HUES6 (cell line): ENCODE results near the gene DAAM1.
A peak's percentile ranks its signal among the peaks of the same experiment; 100 is the strongest.

ENCODE experiments used
- H3K27ac ChIP-seq: 2 replicates; pipeline ENCODE4 v1.7.0; 2013; ENCODE audit warnings: low read depth, mild to moderate bottlenecking, low read length, inconsistent platforms
- H3K27me3 ChIP-seq: 2 replicates; pipeline ENCODE4 v1.6.1; 2013; ENCODE audit warnings: low read length; ENCODE audit not compliant: control insufficient read depth, insufficient read depth
- H3K36me3 ChIP-seq: 2 replicates; pipeline ENCODE4 v1.6.1; 2013; ENCODE audit warnings: low read length; ENCODE audit not compliant: control insufficient read depth, insufficient read depth
- H3K4me1 ChIP-seq: 2 replicates; pipeline ENCODE4 v1.6.1; 2013; ENCODE audit warnings: low read length; ENCODE audit not compliant: control insufficient read depth, insufficient read depth
- H3K4me3 ChIP-seq: 2 replicates; pipeline ENCODE4 v1.5.1; 2013; ENCODE audit warnings: low read depth, low read length
- H3K9ac ChIP-seq: one replicate; pipeline ENCODE4 v1.6.1; 2013; ENCODE audit warnings: mild to moderate bottlenecking, low read length
- H3K9me3 ChIP-seq: 2 replicates; pipeline ENCODE4 v1.6.1; 2013; ENCODE audit warnings: low read depth, low read length; ENCODE audit not compliant: control insufficient read depth, insufficient read depth

DAAM1 gene

DNA sequence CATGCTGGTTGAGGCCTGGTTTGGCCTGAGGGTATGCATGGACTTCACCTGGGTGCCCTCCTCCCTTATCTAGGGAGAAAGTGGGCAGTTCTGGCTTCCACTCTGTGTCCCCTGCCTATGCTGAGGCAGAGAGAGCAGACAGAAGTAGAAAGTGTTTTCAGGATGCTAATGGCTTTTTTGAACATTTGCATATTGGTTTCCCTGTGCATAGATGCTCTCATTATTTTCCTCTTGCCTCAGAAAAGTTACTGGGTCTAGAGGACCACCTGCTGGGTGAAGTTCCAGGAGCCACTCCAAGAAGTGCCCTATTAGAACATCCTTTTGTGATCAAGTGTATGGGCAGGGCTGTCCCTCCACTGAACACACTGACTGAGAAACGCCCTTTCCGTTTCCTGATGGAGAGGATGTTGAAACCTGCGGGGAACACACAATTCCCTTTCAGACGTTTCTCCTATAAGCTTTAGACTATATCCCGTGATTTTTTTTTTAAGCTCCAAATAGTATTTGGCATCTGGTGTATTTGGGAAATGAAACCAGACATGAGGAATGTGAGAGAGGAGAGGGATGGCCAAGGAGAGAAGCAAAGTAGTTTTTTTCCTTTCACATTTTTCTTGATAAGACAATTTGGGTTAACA lies 66.6 kb downstream of the DAAM1 start:
- Histone ChIP-seq H3K9me3 (no peaks in the 10 kb centered on the region), H3K4me3 (no peak overlapping the region), H3K36me3 (no peaks in the 10 kb centered on the region), H3K27me3 (no peaks in the 10 kb centered on the region), H3K4me1 (peaks cover 17% of the 10 kb centered on the region), H3K9ac (no peak overlapping the region), H3K27ac (0 out of 2 replicates have a peak overlapping the region, but pooled peaks have one; percentile 7)

DNA sequence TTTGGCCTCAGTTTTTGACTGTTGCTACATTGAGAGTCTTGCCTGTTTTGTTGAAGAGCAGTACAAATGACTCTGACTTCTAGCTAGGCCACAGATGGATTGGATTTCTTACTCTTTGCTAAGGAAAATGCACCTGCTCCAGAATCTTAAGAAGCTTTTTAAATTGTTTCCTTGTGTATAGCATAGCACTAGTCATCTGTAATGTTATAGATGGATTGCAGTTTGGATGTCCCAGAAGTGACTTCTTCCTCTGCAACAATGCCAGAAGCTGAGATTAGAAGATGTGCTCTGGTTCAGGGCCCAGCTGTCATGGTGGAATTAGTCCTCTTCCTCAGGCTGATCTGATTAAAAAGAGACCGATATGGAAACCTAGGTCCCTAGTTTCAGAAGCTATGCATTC lies 67.9 kb downstream of the DAAM1 start:
- H3K27ac ChIP-seq, result no peak overlapping the region
- no peak overlapping the region for H3K4me3 ChIP-seq
- peaks cover 17% of the 10 kb centered on the region for H3K4me1 ChIP-seq
- H3K9ac ChIP-seq, result no peak overlapping the region
- H3K36me3 ChIP-seq, result no peaks in the 10 kb centered on the region
- H3K27me3 ChIP-seq, result no peaks in the 10 kb centered on the region
- H3K9me3 ChIP-seq, result no peaks in the 10 kb centered on the region

DNA sequence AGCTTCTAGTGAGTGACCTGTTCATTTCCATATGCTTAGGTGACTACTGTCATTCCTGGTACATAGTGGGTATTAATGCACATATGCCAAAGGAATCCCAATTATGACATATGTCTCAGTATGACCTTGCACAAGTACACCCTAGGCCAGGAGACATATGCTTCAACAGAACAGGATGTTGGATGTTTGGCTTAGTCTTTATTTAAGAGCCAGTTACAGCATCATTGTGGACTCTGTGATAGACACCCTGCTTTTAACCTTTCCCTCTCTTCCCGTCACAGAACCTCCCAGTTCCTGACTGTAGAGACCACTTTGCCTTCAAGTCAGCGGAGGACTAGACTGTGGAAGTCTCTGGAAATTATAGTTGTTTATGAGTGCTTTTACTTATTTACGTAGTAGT lies 72.9 kb downstream of the DAAM1 start:
- no peaks in the 10 kb centered on the region for H3K27me3 ChIP-seq
- H3K36me3 ChIP-seq, result peaks cover 6% of the 10 kb centered on the region; the same call in 1 of the 2 replicates
- H3K27ac ChIP-seq, result no peak overlapping the region
- H3K4me3 ChIP-seq, result no peak overlapping the region
- no peaks in the 10 kb centered on the region for H3K4me1 ChIP-seq
- H3K9ac ChIP-seq, result no peak overlapping the region
- H3K9me3 ChIP-seq, result no peaks in the 10 kb centered on the region

DNA sequence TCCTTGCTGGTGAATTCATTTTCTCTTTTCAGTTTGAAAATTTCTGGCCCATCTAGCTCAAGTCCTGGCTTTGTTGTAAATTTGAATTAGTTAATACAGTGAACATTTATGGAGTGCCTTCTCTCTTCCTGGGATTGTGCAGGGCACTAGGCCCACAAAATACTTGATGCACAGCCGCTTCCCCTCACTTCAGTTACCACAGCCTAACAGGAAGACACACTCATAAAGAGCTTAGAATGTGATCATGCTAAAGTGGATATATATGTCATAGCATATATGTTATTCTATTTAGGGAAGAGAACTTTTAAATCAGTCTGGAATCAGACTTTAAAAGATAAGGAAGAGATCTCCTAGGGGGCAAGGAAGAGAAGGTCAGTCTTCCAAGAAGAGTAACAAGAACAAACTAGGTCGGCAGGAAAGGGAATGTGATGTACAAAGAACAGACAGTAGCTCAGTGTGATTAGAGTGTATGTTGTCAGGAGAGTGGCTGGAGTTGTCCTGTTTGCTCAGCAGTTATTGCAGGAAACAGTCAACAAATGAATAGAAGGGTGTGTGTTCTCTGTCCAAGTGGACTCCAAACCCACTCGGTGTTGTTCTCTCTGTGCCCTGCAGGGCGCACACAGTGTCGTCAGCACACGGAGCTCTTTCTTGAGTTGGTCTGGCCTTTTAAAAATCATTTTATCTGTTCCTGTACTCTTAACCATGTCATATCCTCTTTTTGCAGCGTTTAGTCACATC lies 74.4 kb downstream of the DAAM1 start:
- H3K36me3 ChIP-seq, result peaks cover 6% of the 10 kb centered on the region; the same call in 1 of the 2 replicates

DNA sequence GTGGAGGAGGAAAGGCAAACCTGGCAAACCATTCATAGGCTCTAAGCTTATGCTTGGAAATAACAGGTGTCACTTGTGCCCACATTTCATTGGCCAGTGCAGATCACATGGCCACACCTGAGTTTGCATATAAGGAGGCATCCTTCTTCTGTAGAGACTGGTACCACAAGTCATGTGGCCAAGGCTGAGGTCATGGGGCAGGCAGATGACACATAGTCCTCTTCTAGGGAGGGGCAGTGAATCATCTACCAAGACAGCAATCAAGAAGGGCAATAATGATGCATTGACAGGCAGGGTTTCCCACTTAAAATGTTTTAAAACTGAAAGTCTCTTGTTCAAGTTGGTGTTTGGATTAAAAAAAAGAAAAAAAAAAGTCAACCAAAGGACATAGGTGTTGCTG lies 77.3 kb downstream of the DAAM1 start:
- Histone ChIP-seq H3K36me3 (peaks cover 6% of the 10 kb centered on the region; the same call in 1 of the 2 replicates), H3K9me3 (no peaks in the 10 kb centered on the region), H3K4me1 (0 out of 2 replicates have a peak, but pooled peaks cover 2% of the 10 kb centered on the region), H3K27me3 (no peaks in the 10 kb centered on the region), H3K4me3 (no peak overlapping the region), H3K27ac (no peak overlapping the region), H3K9ac (no peak overlapping the region)

More for the DNA sequence above, 74.4 kb downstream of the DAAM1 start:
- Histone ChIP-seq H3K9ac (no peak overlapping the region), H3K27me3 (no peaks in the 10 kb centered on the region), H3K9me3 (no peaks in the 10 kb centered on the region), H3K4me3 (no peak overlapping the region), H3K27ac (no peak overlapping the region), H3K4me1 (no peaks in the 10 kb centered on the region)

DNA sequence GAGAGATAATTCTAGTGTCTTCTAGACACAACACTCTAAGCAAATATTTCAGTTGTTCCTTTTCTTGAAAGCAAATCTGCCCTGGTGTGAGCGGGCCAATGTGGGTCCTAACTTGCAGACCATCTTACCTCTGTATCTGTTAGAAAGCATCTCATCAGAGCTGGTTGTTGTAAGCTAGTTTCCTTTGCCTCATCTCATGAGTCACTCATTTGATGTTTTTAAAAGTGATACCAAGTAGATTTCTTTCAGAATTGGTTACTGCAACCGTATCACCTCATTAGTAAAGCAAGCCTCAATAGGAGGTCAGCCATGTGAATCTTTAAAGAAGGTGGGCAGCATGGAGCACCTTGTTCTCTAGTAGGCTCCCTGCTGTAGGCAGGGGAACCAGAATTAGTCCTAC lies 78.6 kb downstream of the DAAM1 start:
- no peak overlapping the region for H3K4me3 ChIP-seq
- H3K9me3 ChIP-seq, result no peaks in the 10 kb centered on the region
- H3K27me3 ChIP-seq, result no peaks in the 10 kb centered on the region
- H3K9ac ChIP-seq, result no peak overlapping the region
- 0 out of 2 replicates have a peak, but pooled peaks cover 2% of the 10 kb centered on the region for H3K4me1 ChIP-seq
- peaks cover 6% of the 10 kb centered on the region; the same call in 1 of the 2 replicates for H3K36me3 ChIP-seq
- H3K27ac ChIP-seq, result no peak overlapping the region

DNA sequence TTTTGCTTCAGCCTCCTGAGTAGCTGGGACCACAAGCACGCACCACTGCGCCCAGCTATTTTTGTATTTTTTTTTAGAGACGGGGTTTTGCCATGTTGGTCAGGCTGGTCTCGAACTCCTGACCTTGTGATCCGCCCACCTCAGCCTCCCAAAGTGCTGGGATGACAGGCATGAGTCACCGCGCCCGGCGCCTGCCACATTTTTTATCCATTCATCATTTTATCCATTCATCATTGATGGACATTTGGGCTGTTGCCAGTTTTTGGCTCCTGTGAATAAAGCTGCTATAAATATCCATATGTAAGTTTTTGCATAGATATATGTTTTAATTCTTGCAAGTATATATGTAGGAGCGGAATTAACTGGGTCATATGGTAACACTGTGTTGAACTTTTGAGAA lies 79.5 kb downstream of the DAAM1 start:
- 0 out of 2 replicates have a peak, but pooled peaks cover 2% of the 10 kb centered on the region for H3K4me1 ChIP-seq
- H3K36me3 ChIP-seq, result peaks cover 6% of the 10 kb centered on the region; the same call in 1 of the 2 replicates
- H3K9me3 ChIP-seq, result no peaks in the 10 kb centered on the region
- no peaks in the 10 kb centered on the region for H3K27me3 ChIP-seq
- H3K9ac ChIP-seq, result no peak overlapping the region
- no peak overlapping the region for H3K4me3 ChIP-seq
- H3K27ac ChIP-seq, result no peak overlapping the region

DNA sequence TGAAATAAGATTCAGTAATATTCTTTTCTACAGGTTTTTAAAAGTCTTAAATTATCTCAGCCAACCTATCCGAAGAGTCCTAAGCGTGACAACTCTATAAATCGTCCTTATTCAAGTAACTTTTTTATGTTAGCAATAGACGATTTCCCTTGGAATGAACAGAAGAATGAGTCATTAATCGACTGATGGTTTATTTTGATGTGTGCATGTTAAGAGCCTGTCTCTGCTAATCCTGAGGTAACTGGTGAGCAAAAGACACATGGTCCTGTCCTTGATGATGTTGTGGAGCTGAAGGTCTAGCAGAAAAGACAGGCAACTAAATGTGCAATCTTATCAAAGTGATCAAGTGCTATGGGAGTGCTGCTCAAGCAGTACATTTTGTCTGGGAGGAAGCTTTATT lies 80.4 kb downstream of the DAAM1 start:
- Histone ChIP-seq H3K9ac (no peak overlapping the region), H3K27ac (no peak overlapping the region), H3K36me3 (peaks cover 3% of the 10 kb centered on the region; the same call in 1 of the 2 replicates), H3K9me3 (no peaks in the 10 kb centered on the region), H3K27me3 (no peaks in the 10 kb centered on the region), H3K4me3 (no peak overlapping the region), H3K4me1 (0 out of 2 replicates have a peak, but pooled peaks cover 2% of the 10 kb centered on the region)

DNA sequence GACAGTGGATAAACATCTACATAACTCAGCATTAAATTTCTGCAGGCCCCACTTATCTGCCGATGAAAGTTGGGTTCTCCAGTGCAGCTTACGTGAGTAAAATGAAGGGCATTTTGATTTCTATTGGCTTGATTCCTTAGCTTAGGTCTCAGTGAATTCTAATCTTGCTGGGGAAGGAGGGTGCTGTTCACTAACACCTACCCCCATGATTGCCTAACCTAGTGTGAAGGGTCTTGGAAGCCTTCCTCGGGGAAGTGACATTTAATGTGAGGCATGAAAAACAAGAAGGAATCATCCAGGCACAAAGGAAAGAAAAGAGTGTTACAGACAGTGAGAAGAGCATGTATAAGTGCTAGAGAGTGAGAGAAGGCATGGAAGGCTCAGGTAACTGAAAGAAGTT lies 81.0 kb downstream of the DAAM1 start:
- H3K4me3 ChIP-seq, result no peak overlapping the region
- H3K27ac ChIP-seq, result no peak overlapping the region
- H3K36me3 ChIP-seq, result peaks cover 3% of the 10 kb centered on the region; the same call in 1 of the 2 replicates

DNA sequence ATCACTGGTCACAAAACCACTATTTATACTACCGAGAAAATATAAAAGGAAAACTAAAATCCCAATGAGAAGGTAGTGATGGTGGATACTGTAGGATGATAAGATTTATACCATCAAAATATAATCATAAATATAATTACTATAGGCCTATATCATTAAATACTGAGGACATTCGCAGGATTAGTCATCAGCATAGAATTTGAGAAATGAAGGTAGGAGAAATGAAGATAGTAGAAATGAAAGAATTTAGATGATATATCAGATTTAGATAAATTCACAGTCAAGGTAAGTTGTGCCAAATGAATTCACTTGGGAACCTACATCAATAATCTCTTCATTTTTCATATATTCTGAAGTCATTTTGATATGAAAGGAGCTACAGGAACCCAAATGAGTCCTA lies 82.8 kb downstream of the DAAM1 start:
- H3K4me3 ChIP-seq, result no peak overlapping the region
- no peak overlapping the region for H3K9ac ChIP-seq
- H3K36me3 ChIP-seq, result no peaks in the 10 kb centered on the region
- 0 out of 2 replicates have a peak, but pooled peaks cover 2% of the 10 kb centered on the region for H3K4me1 ChIP-seq
- no peaks in the 10 kb centered on the region for H3K9me3 ChIP-seq
- no peaks in the 10 kb centered on the region for H3K27me3 ChIP-seq
- H3K27ac ChIP-seq, result no peak overlapping the region

More for the DNA sequence above, 81.0 kb downstream of the DAAM1 start:
- 0 out of 2 replicates have a peak, but pooled peaks cover 2% of the 10 kb centered on the region for H3K4me1 ChIP-seq
- H3K27me3 ChIP-seq, result no peaks in the 10 kb centered on the region
- H3K9ac ChIP-seq, result no peak overlapping the region
- no peaks in the 10 kb centered on the region for H3K9me3 ChIP-seq

DNA sequence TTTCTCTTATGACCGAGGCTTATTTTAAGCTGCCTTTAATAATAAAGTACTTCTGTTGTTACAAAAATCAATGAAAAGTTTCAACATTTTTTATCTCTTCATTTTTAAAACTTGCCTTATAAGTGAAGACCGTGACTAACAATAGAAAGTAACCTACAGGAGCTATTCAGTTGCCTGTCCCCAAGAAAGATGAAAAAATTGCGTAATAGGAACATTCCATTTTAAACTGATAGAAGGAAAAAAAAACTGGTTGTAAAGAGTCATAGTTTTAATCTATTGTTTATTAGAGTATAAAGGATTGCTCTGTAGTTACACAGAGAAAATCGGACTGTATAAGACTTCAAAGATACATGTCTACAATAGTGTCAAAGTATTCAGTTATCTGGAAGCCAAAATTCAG lies 83.3 kb downstream of the DAAM1 start:
- Histone ChIP-seq H3K4me1 (0 out of 2 replicates have a peak, but pooled peaks cover 2% of the 10 kb centered on the region), H3K27me3 (no peaks in the 10 kb centered on the region), H3K4me3 (no peak overlapping the region), H3K36me3 (no peaks in the 10 kb centered on the region), H3K9ac (no peak overlapping the region), H3K27ac (no peak overlapping the region), H3K9me3 (no peaks in the 10 kb centered on the region)
